ENCODE data around the gene RAB43.

The RAB43 gene

DNA sequence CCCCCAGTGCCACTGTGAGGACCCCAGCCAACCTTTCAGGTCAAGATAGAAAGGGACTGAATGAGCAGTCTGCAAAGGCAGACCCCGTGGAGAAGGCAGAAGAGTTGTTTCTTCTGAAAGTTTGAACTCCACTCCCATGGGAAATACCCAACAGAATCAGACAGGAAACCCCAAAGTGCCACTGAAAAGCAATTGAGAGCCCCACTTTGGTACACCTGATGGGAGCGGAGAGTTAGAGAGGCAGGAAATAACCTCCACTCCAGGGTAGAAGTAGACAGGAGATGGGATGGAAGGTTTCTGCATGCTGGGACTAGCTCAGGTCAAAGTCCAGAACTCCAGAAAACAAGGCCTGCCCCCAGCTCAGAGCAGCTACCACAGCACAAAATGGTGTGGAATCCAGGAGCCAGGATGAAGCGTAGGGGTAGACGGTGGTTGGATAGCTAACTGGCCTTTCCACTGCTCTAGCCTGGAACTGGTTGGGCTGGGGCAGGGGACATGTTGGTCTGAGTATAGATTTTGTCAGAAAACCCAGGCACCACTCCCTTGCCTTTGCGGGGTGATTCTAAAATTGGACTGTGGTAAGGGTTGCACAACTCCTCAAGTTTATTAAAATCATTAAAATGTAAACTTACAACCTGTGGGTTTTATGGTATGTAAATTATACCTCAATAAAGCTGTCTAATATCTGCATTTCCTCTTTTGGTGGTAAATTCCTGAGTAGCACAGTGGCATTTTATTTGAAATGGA, 1.9 kb upstream of the RAB43 start:
- Histone ChIP-seq H3K4me1 (ENCODE audit: control insufficient read depth in 1 of 2, insufficient read depth in 2 of 2, low read length in 2 of 2) (peaks cover 11 to 14% of the 10 kb centered on the region in 2 experiments), H3K4ac (ENCODE audit: low read depth, low read length) (no peak overlapping the region), H2AFZ (ENCODE audit: insufficient read depth, low read length, poor library complexity) (no peak overlapping the region), H3K27ac (ENCODE audit: low read depth, low read length) (no peak overlapping the region), H3K9me3 (ENCODE audit: insufficient read depth, low read depth, low read length) (peaks cover 2% of the 10 kb centered on the region), H2AK5ac (ENCODE audit: low read length) (no peak overlapping the region), H2BK120ac (ENCODE audit: insufficient read depth, low read length, poor library complexity) (no peak overlapping the region), H4K8ac (ENCODE audit: low read depth, low read length) (no peak overlapping the region), H3K9ac (ENCODE audit: low read length) (no peak overlapping the region), H3K4me2 (ENCODE audit: low read length) (no peak overlapping the region), H3K79me2 (ENCODE audit: control insufficient read depth, insufficient read depth, low read length, poor library complexity) (peaks cover 16% of the 10 kb centered on the region), H3K18ac (ENCODE audit: low read length) (no peak overlapping the region), H3K79me1 (ENCODE audit: low read length) (peaks cover 16% of the 10 kb centered on the region), H3K23ac (ENCODE audit: low read length) (no peak overlapping the region), H4K91ac (ENCODE audit: low read depth, low read length) (no peak overlapping the region), H3K14ac (ENCODE audit: low read length) (no peak overlapping the region), H2BK12ac (ENCODE audit: low read length) (no peak overlapping the region), H2BK5ac (ENCODE audit: low read depth, low read length, poor library complexity) (no peak overlapping the region), H3K27me3 (ENCODE audit: insufficient read depth, low read length) (no peaks in the 10 kb centered on the region), H3K36me3 (ENCODE audit: control insufficient read depth in 1 of 2, insufficient read depth in 2 of 2, low read length in 2 of 2) (peaks cover 12 to 13% of the 10 kb centered on the region in 2 experiments), H3K4me3 (ENCODE audit: low read depth, low read length) (no peak overlapping the region), H4K12ac (ENCODE audit: low read depth, low read length) (no peak overlapping the region)
- no CpG with 5 or more reads among the region's 5 CpGs for WGBS (ENCODE audit: extremely low coverage, insufficient coverage, insufficient read length)
- peak in 1 of 2 donors; percentile 33 for DNase-seq

DNA sequence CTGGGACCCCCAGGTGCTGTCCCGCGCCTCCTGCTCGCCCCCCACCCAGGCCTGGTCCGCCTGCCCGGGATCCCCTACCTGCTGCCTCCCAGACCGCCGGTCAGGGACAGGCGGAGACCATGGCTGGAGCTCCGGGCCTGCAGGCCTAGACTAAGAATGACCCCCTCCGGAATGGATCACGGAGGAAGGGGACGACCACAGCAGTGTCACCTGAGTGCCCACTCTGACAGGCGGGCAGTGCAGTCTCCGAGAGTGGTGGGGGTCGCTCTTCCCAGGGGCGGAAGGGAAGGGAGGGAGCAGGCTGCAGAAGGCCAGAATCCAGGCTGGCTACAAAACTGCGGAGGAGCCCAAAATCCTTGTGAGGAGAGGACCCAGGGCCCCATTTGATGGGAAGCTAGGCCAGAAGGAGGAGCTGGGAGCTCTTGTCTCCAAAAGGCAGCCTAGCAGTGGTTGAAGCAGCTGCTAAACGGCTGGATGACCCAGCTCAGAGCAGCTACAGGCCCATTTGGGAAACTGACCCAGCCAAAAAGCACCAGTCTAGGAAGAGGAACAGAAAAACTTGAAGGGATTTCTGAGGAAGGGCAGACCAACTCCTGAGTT, 908 bp upstream of the RAB43 start:
- Histone ChIP-seq H3K23ac (ENCODE audit: low read length) (no peak overlapping the region), H3K4ac (ENCODE audit: low read depth, low read length) (no peak overlapping the region), H2AK5ac (ENCODE audit: low read length) (peak overlapping the region; percentile 57), H3K18ac (ENCODE audit: low read length) (peak overlapping the region; percentile 54), H3K27ac (ENCODE audit: low read depth, low read length) (no peak overlapping the region), H4K12ac (ENCODE audit: low read depth, low read length) (peak overlapping the region; percentile 54), H3K36me3 (ENCODE audit: control insufficient read depth in 1 of 2, insufficient read depth in 2 of 2, low read length in 2 of 2) (peaks cover 4 to 9% of the 10 kb centered on the region in 2 experiments), H3K4me2 (ENCODE audit: low read length) (peak overlapping the region; percentile 71), H4K8ac (ENCODE audit: low read depth, low read length) (peak overlapping the region; percentile 81), H4K91ac (ENCODE audit: low read depth, low read length) (peak overlapping the region; percentile 46), H3K79me1 (ENCODE audit: low read length) (peaks cover 16% of the 10 kb centered on the region), H3K9me3 (ENCODE audit: insufficient read depth, low read depth, low read length) (peaks cover 2% of the 10 kb centered on the region), H3K4me1 (ENCODE audit: control insufficient read depth in 1 of 2, insufficient read depth in 2 of 2, low read length in 2 of 2) (peaks cover 11 to 14% of the 10 kb centered on the region in 2 experiments), H2BK120ac (ENCODE audit: insufficient read depth, low read length, poor library complexity) (no peak overlapping the region), H2AFZ (ENCODE audit: insufficient read depth, low read length, poor library complexity) (peak overlapping the region; percentile 42), H3K4me3 (ENCODE audit: low read depth, low read length) (peak overlapping the region; percentile 72), H3K79me2 (ENCODE audit: control insufficient read depth, insufficient read depth, low read length, poor library complexity) (peaks cover 16% of the 10 kb centered on the region), H2BK12ac (ENCODE audit: low read length) (peak overlapping the region; percentile 15), H2BK5ac (ENCODE audit: low read depth, low read length, poor library complexity) (peak overlapping the region; percentile 25), H3K14ac (ENCODE audit: low read length) (peak overlapping the region; percentile 38), H3K27me3 (ENCODE audit: insufficient read depth, low read length) (no peaks in the 10 kb centered on the region), H3K9ac (ENCODE audit: low read length) (no peak overlapping the region)
- DNase-seq, result peak in 1 of 2 donors; percentile 30
- no CpG with 5 or more reads among the region's 18 CpGs for WGBS (ENCODE audit: extremely low coverage, insufficient coverage, insufficient read length)

DNA sequence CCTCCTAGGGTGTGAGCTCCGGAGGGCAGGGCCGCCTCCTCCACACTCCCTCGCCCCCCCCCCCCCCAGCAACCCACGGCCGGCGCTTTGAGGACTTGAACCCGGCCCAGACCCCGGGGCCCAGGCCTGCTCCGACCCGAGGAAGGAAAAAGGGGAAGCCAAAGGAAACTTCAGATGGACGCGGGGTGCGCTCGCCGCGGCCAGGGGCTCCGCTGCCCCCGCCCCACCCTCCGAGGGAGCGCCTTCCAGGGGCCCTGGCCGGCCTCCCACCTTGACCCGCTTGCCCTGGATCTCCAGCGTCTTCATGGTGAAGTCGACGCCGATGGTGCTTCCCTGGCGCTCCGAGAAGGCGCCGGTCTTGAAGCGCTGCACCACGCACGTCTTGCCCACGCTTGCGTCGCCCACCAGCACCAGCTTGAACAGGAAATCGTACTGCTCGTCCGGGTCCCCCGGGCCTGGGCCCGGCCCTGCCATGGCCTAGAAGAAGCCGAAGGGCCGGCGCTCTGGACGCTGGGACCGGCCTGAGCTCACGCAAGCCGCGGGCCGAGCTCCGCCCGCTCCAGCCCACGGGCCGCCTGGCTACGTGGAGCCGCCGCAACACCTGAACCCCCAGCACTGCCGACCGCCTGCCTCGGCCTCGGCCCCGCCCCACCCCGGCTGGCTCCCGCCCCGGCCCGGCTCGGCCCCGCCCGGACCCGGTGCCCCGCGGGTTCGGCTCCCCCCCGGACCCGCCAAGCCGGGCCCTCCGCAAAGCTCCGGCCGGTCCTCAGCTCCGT, 400 bp downstream of the RAB43 start:
- WGBS (ENCODE audit: extremely low coverage, insufficient coverage, insufficient read length), result no CpG with 5 or more reads among the region's 80 CpGs
- Histone ChIP-seq H3K4me2 (ENCODE audit: low read length) (peak overlapping the region; percentile 92), H4K91ac (ENCODE audit: low read depth, low read length) (peak overlapping the region; percentile 60), H3K27me3 (ENCODE audit: insufficient read depth, low read length) (no peaks in the 10 kb centered on the region), H3K4ac (ENCODE audit: low read depth, low read length) (peak overlapping the region; percentile 54), H3K9me3 (ENCODE audit: insufficient read depth, low read depth, low read length) (peaks cover 2% of the 10 kb centered on the region), H3K79me1 (ENCODE audit: low read length) (peaks cover 16% of the 10 kb centered on the region), H4K12ac (ENCODE audit: low read depth, low read length) (peak overlapping the region; percentile 68), H3K79me2 (ENCODE audit: control insufficient read depth, insufficient read depth, low read length, poor library complexity) (peaks cover 16% of the 10 kb centered on the region), H2BK120ac (ENCODE audit: insufficient read depth, low read length, poor library complexity) (peak overlapping the region; percentile 26), H3K23ac (ENCODE audit: low read length) (no peak overlapping the region), H3K18ac (ENCODE audit: low read length) (peak overlapping the region; percentile 48), H2BK5ac (ENCODE audit: low read depth, low read length, poor library complexity) (peak overlapping the region; percentile 50), H2BK12ac (ENCODE audit: low read length) (no peak overlapping the region), H2AK5ac (ENCODE audit: low read length) (peak overlapping the region; percentile 90), H3K4me1 (ENCODE audit: control insufficient read depth in 1 of 2, insufficient read depth in 2 of 2, low read length in 2 of 2) (peaks cover 11 to 16% of the 10 kb centered on the region in 2 experiments), H3K4me3 (ENCODE audit: low read depth, low read length) (peak overlapping the region; percentile 89), H3K36me3 (ENCODE audit: control insufficient read depth in 1 of 2, insufficient read depth in 2 of 2, low read length in 2 of 2) (peaks cover 4 to 5% of the 10 kb centered on the region in 2 experiments), H3K27ac (ENCODE audit: low read depth, low read length) (peak overlapping the region; percentile 59), H3K9ac (ENCODE audit: low read length) (peak overlapping the region; percentile 86), H2AFZ (ENCODE audit: insufficient read depth, low read length, poor library complexity) (peak overlapping the region; percentile 56), H4K8ac (ENCODE audit: low read depth, low read length) (peak overlapping the region; percentile 70), H3K14ac (ENCODE audit: low read length) (peak overlapping the region; percentile 96)
- DNase-seq, result peak; percentile 45 to 64

DNA sequence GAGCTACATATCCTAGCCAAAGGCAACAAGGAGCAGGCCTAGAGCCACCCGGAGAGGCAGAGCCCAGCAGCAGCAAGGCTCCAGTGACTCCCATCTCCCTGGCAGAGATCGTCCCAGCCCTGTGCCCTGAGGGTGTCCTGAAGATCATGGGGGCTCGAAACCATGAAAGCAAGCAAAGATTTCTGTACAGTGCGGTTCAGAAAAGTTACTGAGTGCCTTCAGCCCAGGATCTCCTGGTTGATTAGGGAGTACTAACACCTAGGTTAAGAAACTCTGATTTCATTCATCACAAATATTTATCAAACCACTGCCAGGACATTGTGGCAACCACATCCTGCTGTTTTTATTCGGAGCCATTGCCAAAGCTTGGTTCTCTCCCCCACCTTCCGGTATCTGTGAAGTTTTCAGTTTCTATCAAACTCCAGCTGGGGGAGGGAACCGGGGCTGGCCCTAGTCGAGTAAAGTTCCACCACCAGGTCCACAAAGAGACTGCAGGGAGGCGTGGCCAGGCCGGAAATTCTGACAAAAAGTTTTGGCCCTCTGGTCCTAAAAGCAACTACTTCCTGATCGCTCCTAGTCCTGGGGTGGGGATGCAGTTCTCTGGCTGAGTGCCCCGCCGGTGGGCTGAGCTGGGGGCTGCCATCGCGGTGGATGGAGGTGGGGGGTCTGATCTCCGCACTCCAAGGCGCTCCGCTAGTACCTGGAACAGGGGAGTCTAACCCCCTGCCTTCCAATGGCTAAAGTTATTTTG, 1.2 kb downstream of the RAB43 start:
- Histone ChIP-seq H4K8ac (ENCODE audit: low read depth, low read length) (peak overlapping the region; percentile 70), H3K4me1 (ENCODE audit: control insufficient read depth in 1 of 2, insufficient read depth in 2 of 2, low read length in 2 of 2) (peaks cover 11 to 16% of the 10 kb centered on the region in 2 experiments), H3K23ac (ENCODE audit: low read length) (no peak overlapping the region), H3K79me1 (ENCODE audit: low read length) (peaks cover 16% of the 10 kb centered on the region), H4K12ac (ENCODE audit: low read depth, low read length) (peak overlapping the region; percentile 57), H3K9ac (ENCODE audit: low read length) (peak overlapping the region; percentile 81), H3K27ac (ENCODE audit: low read depth, low read length) (peak overlapping the region; percentile 65), H2AK5ac (ENCODE audit: low read length) (peak overlapping the region; percentile 90), H3K18ac (ENCODE audit: low read length) (peak overlapping the region; percentile 48), H3K79me2 (ENCODE audit: control insufficient read depth, insufficient read depth, low read length, poor library complexity) (peaks cover 16% of the 10 kb centered on the region), H2BK120ac (ENCODE audit: insufficient read depth, low read length, poor library complexity) (peak overlapping the region; percentile 26), H3K14ac (ENCODE audit: low read length) (peak overlapping the region; percentile 96), H2AFZ (ENCODE audit: insufficient read depth, low read length, poor library complexity) (peak overlapping the region; percentile 56), H2BK12ac (ENCODE audit: low read length) (no peak overlapping the region), H3K4me3 (ENCODE audit: low read depth, low read length) (peak overlapping the region; percentile 89), H3K27me3 (ENCODE audit: insufficient read depth, low read length) (no peaks in the 10 kb centered on the region), H3K4ac (ENCODE audit: low read depth, low read length) (no peak overlapping the region), H3K4me2 (ENCODE audit: low read length) (peak overlapping the region; percentile 92), H2BK5ac (ENCODE audit: low read depth, low read length, poor library complexity) (peak overlapping the region; percentile 29), H3K36me3 (ENCODE audit: control insufficient read depth in 1 of 2, insufficient read depth in 2 of 2, low read length in 2 of 2) (peaks cover 4 to 5% of the 10 kb centered on the region in 2 experiments), H3K9me3 (ENCODE audit: insufficient read depth, low read depth, low read length) (no peaks in the 10 kb centered on the region), H4K91ac (ENCODE audit: low read depth, low read length) (peak overlapping the region; percentile 60)
- no CpG with 5 or more reads among the region's 18 CpGs for WGBS (ENCODE audit: extremely low coverage, insufficient coverage, insufficient read length)
- peak; percentile 84 to 88 for DNase-seq

Data from trophoblast cell (in vitro differentiated cells and primary cell).